A549 (cell line): ENCODE data around the gene FJX1. TPM values are rescaled to one million over a fixed set of nuclear protein-coding genes. Genes with fewer than 3 reads are reported as not detected.

Source experiments
- ATAC-seq, 2 experiments: fragments of 200-7000 bp in 1 of 2; fragments of >200 bp in 1 of 2; cut with Nextera tagmentation in 1 of 2; cut with Tn5 transposase in 1 of 2; 3 replicates each; pipeline versions ENCODE4 v1.8.0 to v1.9.1; 2018 to 2020; ENCODE audit warnings: mild to moderate bottlenecking in 1 of 2, moderate library complexity in 1 of 2
- CTCF ChIA-PET: fragments of 300-600 bp; sonication (Branson Sonifier 250); formaldehyde crosslinking; extraction: SDS; loops from one replicate; lab custom pipeline; 2021; ENCODE audit warnings: antibody characterized with exemption, inconsistent platforms; lab: Yijun Ruan, JAX
- POLR2A ChIA-PET: fragments of 350-600 bp; formaldehyde crosslinking; extraction: SDS; loops from one replicate; lab custom pipeline; 2021; ENCODE audit warnings: antibody characterized with exemption, inconsistent platforms; lab: Yijun Ruan, JAX
- DNase-seq, 2 experiments: peaks; one replicate each; pipeline versions ENCODE4 v3.0.0 to v3.0.0-alpha.2; 2011 to 2016; ENCODE audit warnings: low read depth in 1 of 2, low spot score in 1 of 2
- FAIRE-seq: peaks from 2 replicates; lab custom pipeline; 2011; peaks lifted over from hg19 to GRCh38; lab: Jason Lieb, UNC
- H3K27ac ChIP-seq, 2 experiments: fragments of >200 bp; sonication (Bioruptor Twin); formaldehyde crosslinking; 3 replicates each; pipeline ENCODE4 v1.5.1; 2016 to 2017
- H3K4me1 ChIP-seq: fragments of >200 bp; sonication (Bioruptor Twin); formaldehyde crosslinking; 3 replicates; pipeline ENCODE4 v1.6.1; 2016
- H3K4me2 ChIP-seq: fragments of >200 bp; sonication (Bioruptor Twin); formaldehyde crosslinking; 3 replicates; pipeline ENCODE4 v1.6.1; 2016
- H3K4me3 ChIP-seq: fragments of >200 bp; sonication (Bioruptor Twin); formaldehyde crosslinking; 3 replicates; pipeline ENCODE4 v1.5.1; 2016
- H3K9me3 ChIP-seq: fragments of >200 bp; sonication (Bioruptor Twin); formaldehyde crosslinking; 3 replicates; pipeline ENCODE4 v1.6.1; 2016
- CBX2 ChIP-seq: fragments of 200-600 bp; sonication (generic); IDR thresholded peaks from 2 replicates; pipeline ENCODE4 v1.6.1; 2016; ENCODE audit warnings: low read depth, mild to moderate bottlenecking, borderline replicate concordance
- CBX8 ChIP-seq: fragments of 200-600 bp; sonication (generic); IDR thresholded peaks from 2 replicates; pipeline ENCODE4 v1.6.1; 2016
- EHMT2 ChIP-seq: fragments of 200-600 bp; sonication (generic); IDR thresholded peaks from 2 replicates; pipeline ENCODE4 v1.6.1; 2016; ENCODE audit warnings: antibody characterized with exemption, low read depth, mild to moderate bottlenecking, moderate library complexity
- EP300 ChIP-seq, 2 experiments: fragments of >200 bp; sonication (Bioruptor Twin); formaldehyde crosslinking; IDR thresholded peaks; 2 replicates in 1 of 2; 3 replicates in 1 of 2; pipeline ENCODE4 v1.6.1; 2016 to 2017
- ESRRA ChIP-seq: fragments of 150-350 bp; IDR thresholded peaks from 2 replicates; pipeline ENCODE4 v1.6.1; 2014; ENCODE audit warnings: mild to moderate bottlenecking, low read length, borderline replicate concordance
- FOSL2 ChIP-seq, 2 experiments: fragments of 450-650 bp in 1 of 2; fragments of >200 bp in 1 of 2; sonication (Bioruptor Twin) in 1 of 2; formaldehyde crosslinking; IDR thresholded peaks; 2 replicates each; pipeline versions ENCODE4 v1.5.0 to v1.6.1; 2016 to 2020; ENCODE audit warnings: mild to moderate bottlenecking in 1 of 2, moderate library complexity in 1 of 2
- FOXS1 ChIP-seq: fragments of 250-450 bp; sonication (Bioruptor Pico); IDR thresholded peaks from 2 replicates; pipeline ENCODE4 v1.5.0; 2020; ENCODE audit warnings: mild to moderate bottlenecking, moderate library complexity
- GATA3 ChIP-seq: IDR thresholded peaks from 2 replicates; pipeline ENCODE4 v1.6.1; 2012; ENCODE audit warnings: borderline replicate concordance
- HDAC2 ChIP-seq: fragments of 200-600 bp; sonication (generic); IDR thresholded peaks from 2 replicates; pipeline ENCODE4 v1.6.1; 2016
- HOXA7 ChIP-seq: fragments of 250-450 bp; sonication (Bioruptor Pico); IDR thresholded peaks from 2 replicates; pipeline ENCODE4 v1.5.0; 2020; ENCODE audit warnings: mild to moderate bottlenecking, moderate library complexity
- HOXB13 ChIP-seq: fragments of 250-450 bp; sonication (Bioruptor Pico); IDR thresholded peaks from 2 replicates; pipeline ENCODE4 v1.5.0; 2020; ENCODE audit warnings: low read depth, mild to moderate bottlenecking, moderate library complexity
- JUN ChIP-seq, 2 experiments: fragments of >200 bp; sonication (Bioruptor Twin); formaldehyde crosslinking; IDR thresholded peaks; 2 replicates in 1 of 2; 3 replicates in 1 of 2; pipeline ENCODE4 v1.6.1; 2016 to 2017
- KDM5A ChIP-seq: fragments of 200-600 bp; sonication (generic); IDR thresholded peaks from 2 replicates; pipeline ENCODE4 v1.6.1; 2016; ENCODE audit warnings: antibody characterized with exemption, mild to moderate bottlenecking
- MYC ChIP-seq: IDR thresholded peaks from 2 replicates; pipeline ENCODE4 v1.6.1; 2012; ENCODE audit warnings: mild to moderate bottlenecking, inconsistent platforms, low read length, improper control_type of control experiment, borderline replicate concordance
- NFE2L2 ChIP-seq: fragments of 150-350 bp; conservative IDR thresholded peaks from 2 replicates; pipeline ENCODE4 v1.6.1; 2014; ENCODE audit warnings: low read length
- NR3C1 ChIP-seq: fragments of >200 bp; sonication (Bioruptor Twin); formaldehyde crosslinking; IDR thresholded peaks from 3 replicates; pipeline ENCODE4 v1.6.1; 2017
- PHF8 ChIP-seq: fragments of 200-600 bp; sonication (generic); IDR thresholded peaks from 2 replicates; pipeline ENCODE4 v1.6.1; 2016; ENCODE audit warnings: low read depth, mild to moderate bottlenecking, antibody characterized with exemption, moderate library complexity, borderline replicate concordance
- RAD21 ChIP-seq, 2 experiments: fragments of >200 bp in 1 of 2; sonication (Bioruptor Twin) in 1 of 2; formaldehyde crosslinking in 1 of 2; IDR thresholded peaks in 1 of 2; conservative IDR thresholded peaks in 1 of 2; 2 replicates in 1 of 2; 3 replicates in 1 of 2; pipeline ENCODE4 v1.6.1; 2012 to 2018; ENCODE audit warnings: inconsistent platforms in 1 of 2
- RFX5 ChIP-seq: fragments of 450-650 bp; IDR thresholded peaks from 2 replicates; pipeline ENCODE4 v1.7.1; 2014; ENCODE audit warnings: antibody characterized with exemption, mild to moderate bottlenecking, moderate library complexity
- RNF2 ChIP-seq: fragments of 200-600 bp; sonication (generic); IDR thresholded peaks from 2 replicates; pipeline ENCODE4 v1.6.1; 2016; ENCODE audit warnings: low read depth, mild to moderate bottlenecking, antibody characterized with exemption, moderate library complexity, borderline replicate concordance
- SMC3 ChIP-seq: fragments of >200 bp; sonication (Bioruptor Twin); formaldehyde crosslinking; IDR thresholded peaks from 3 replicates; pipeline ENCODE4 v1.6.1; 2018; ENCODE audit warnings: inconsistent platforms
- TFCP2L1 ChIP-seq: fragments of 250-450 bp; sonication (Bioruptor Pico); IDR thresholded peaks from 2 replicates; pipeline ENCODE4 v1.5.0; 2021; ENCODE audit warnings: mild to moderate bottlenecking
- ZFP36 ChIP-seq: fragments of 450-650 bp; IDR thresholded peaks from 2 replicates; pipeline ENCODE4 v1.6.1; 2014; ENCODE audit warnings: borderline replicate concordance; ENCODE audit not compliant: partially characterized antibody
- ZSCAN20 ChIP-seq: fragments of 250-450 bp; sonication (Bioruptor Pico); IDR thresholded peaks from 2 replicates; pipeline ENCODE4 v1.8.0; 2022; ENCODE audit warnings: mild to moderate bottlenecking, moderate library complexity
- WGBS: methylation state at CpG from one replicate; pipeline ENCODE4 v1.1.6; 2017; ENCODE audit errors: missing lambda C conversion rate; 5-methylcytosine and 5-hydroxymethylcytosine counted together
- polyA plus RNA-seq, 4 experiments: library from polyadenylated mRNA; depleted of rRNA in 3 of 4; stranded (reverse); fragments of >200 nt; fragmentation: RNase III in 1 of 4; extraction: RNeasy Plus Mini Kit Qiagen cat#74134 plus additional on column Dnase treatment in 1 of 4; gene quantifications; 2 replicates in 3 of 4; 3 replicates in 1 of 4; pipeline ENCODE4 v1.2.3, GENCODE V29; 2011 to 2017
- TF ChIP-seq, protein P1 (sequence below): IDR thresholded peaks from 2 replicates; pipeline ENCODE4 v1.6.1; 2012
- TF ChIP-seq, protein P2 (sequence below): fragments of 150-350 bp; IDR thresholded peaks from 2 replicates; pipeline ENCODE4 v1.6.1; 2014; ENCODE audit warnings: low read depth, mild to moderate bottlenecking, low read length
- TF ChIP-seq, protein P3 (sequence below): fragments of 250-450 bp; sonication (Bioruptor Pico); IDR thresholded peaks from 2 replicates; pipeline ENCODE4 v1.5.0; 2021; ENCODE audit warnings: mild to moderate bottlenecking, moderate library complexity, borderline replicate concordance
- TF ChIP-seq, protein P4 (sequence below): fragments of >200 bp; sonication (Bioruptor Twin); formaldehyde crosslinking; IDR thresholded peaks from 3 replicates; pipeline ENCODE4 v1.6.1; 2016

The FJX1 gene
- polyA plus RNA-seq, 2 of the 4 experiments (the other 2 are of a cell fraction) = 7.1 to 14.5 TPM

DNA sequence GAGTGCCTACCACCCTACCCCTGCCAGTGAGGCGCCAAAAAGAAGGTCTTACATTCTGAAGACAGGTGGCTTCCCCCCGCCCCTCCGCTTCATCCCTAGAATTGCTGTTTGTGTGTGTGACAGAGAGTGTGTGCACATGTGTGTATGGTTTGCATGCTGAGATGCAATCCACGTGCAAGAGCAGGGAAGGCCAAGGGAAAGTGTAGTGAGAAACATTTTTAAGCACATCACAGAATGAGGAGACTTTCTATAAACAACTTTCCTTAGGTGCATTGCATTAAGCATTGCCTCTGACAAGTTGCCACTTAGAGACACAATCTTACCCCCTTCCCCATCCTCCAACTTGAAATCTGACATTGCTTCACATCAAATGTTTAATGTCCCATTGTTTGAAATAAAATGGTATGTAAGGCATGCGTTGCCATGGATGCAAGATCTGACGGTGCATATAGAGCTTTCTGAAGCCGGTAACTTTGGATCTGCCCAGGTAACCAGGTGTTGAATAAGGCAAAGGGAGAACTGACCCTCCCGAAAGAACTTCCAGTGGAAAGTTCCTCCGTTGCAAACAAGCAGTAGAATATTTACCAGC is 21.4 kb downstream of the FJX1 start:
- Histone ChIP-seq H3K4me1 (no peaks in the 10 kb centered on the region), H3K4me3 (no peak overlapping the region), H3K9me3 (no peaks in the 10 kb centered on the region), H3K27ac (no peak overlapping the region), H3K4me2 (no peak overlapping the region)
- 68% methylated on average over 9 of the region's 9 CpGs for WGBS
- ATAC-seq = no peak
- FAIRE-seq = no peak
- ChIA-PET POLR2A (no interaction called here), CTCF (interaction anchor here (0.9 to 1.8 kb wide), 4 partner anchors 12 to 626 kb away, joined by 3 to 4 read pairs (median 4); no protein-coding TSS in a partner anchor)
- TF ChIP-seq HOXB13 (CRISPR knock-in tag) = no peak
- no peak for TF ChIP-seq ESRRA
- no peak for TF ChIP-seq RFX5
- TF ChIP-seq CBX2 = no peak
- TF ChIP-seq GATA3 = no peak
- TF ChIP-seq ZSCAN20 (CRISPR knock-in tag) = no peak
- TF ChIP-seq JUN (IDR thresholded peaks at IDR 0.05) = no peak
- TF ChIP-seq, protein P1, sequence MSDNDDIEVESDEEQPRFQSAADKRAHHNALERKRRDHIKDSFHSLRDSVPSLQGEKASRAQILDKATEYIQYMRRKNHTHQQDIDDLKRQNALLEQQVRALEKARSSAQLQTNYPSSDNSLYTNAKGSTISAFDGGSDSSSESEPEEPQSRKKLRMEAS = no peak
- no peak for TF ChIP-seq FOXS1
- no peak for TF ChIP-seq RNF2
- no peak for TF ChIP-seq PHF8
- TF ChIP-seq MYC = no peak
- no peak for TF ChIP-seq RAD21 (conservative IDR thresholded peaks at IDR 0.05 in 1 of 2, IDR thresholded peaks at IDR 0.05 in 1 of 2)
- no peak for TF ChIP-seq FOSL2 (IDR thresholded peaks at IDR 0.05)
- no peak for TF ChIP-seq FOSL2 (CRISPR knock-in tag; IDR thresholded peaks at IDR 0.05)
- TF ChIP-seq, protein P2, sequence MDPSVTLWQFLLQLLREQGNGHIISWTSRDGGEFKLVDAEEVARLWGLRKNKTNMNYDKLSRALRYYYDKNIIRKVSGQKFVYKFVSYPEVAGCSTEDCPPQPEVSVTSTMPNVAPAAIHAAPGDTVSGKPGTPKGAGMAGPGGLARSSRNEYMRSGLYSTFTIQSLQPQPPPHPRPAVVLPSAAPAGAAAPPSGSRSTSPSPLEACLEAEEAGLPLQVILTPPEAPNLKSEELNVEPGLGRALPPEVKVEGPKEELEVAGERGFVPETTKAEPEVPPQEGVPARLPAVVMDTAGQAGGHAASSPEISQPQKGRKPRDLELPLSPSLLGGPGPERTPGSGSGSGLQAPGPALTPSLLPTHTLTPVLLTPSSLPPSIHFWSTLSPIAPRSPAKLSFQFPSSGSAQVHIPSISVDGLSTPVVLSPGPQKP = no peak
- TF ChIP-seq HDAC2 = no peak
- no peak for TF ChIP-seq TFCP2L1
- TF ChIP-seq EHMT2 = no peak
- no peak for TF ChIP-seq HOXA7 (CRISPR knock-in tag)
- TF ChIP-seq, protein P3, sequence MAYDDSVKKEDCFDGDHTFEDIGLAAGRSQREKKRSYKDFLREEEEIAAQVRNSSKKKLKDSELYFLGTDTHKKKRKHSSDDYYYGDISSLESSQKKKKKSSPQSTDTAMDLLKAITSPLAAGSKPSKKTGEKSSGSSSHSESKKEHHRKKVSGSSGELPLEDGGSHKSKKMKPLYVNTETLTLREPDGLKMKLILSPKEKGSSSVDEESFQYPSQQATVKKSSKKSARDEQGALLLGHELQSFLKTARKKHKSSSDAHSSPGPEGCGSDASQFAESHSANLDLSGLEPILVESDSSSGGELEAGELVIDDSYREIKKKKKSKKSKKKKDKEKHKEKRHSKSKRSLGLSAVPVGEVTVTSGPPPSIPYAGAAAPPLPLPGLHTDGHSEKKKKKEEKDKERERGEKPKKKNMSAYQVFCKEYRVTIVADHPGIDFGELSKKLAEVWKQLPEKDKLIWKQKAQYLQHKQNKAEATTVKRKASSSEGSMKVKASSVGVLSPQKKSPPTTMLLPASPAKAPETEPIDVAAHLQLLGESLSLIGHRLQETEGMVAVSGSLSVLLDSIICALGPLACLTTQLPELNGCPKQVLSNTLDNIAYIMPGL (CRISPR knock-in tag) = no peak
- DNase-seq = no peak

DNA sequence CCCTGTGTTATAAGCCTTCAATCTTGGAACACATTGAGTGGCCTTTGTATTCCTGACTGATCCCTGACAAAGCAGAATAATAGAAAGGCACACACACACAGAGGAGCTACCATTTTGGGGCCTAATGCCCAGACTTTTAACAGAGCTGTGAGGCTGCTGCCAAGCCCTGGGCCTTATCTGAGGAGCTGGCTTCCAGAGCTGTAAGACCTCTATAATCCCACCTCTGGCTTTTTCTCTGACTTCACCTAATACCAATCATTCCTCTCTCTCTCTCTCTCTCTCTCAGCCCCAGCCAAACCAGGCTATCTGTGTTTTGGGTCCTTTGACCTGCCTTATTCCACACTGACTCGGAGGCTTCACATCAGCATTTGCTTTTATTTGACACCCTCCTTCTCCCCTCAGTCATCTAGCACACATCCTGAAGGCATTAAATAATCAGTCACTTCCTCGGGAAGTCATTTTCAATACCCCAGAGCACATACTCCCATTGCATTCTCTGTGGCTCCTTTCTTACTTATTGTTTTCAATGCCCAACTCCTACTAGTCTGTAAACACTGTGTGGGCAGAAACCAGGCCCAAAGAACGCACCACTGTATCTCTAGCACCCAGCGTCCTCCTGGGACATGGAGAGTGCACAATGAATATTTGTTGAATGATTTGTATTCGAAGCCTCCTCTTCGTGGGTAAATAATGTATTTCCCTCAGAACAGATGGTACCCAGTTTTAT is 23.1 kb downstream of the FJX1 start:
- POLR2A ChIA-PET = no interaction called here
- CTCF ChIA-PET = interaction anchor here (1.8 kb wide), 1 partner anchor 181 kb away, joined by 4 read pairs; no protein-coding TSS in a partner anchor
- WGBS = 67% methylated on average over 6 of the region's 6 CpGs

More for the DNA sequence above, 23.1 kb downstream of the FJX1 start:
- ATAC-seq = no peak
- no peak overlapping the region for H3K4me2 ChIP-seq
- no peak overlapping the region for H3K27ac ChIP-seq
- H3K4me1 ChIP-seq = no peaks in the 10 kb centered on the region
- FAIRE-seq = no peak
- no peak for TF ChIP-seq HOXA7 (CRISPR knock-in tag)
- no peak for TF ChIP-seq EP300 (IDR thresholded peaks at IDR 0.05)
- TF ChIP-seq KDM5A = no peak
- TF ChIP-seq SMC3 = no peak
- TF ChIP-seq CBX8 = no peak
- TF ChIP-seq RFX5 = no peak
- TF ChIP-seq, protein P4, sequence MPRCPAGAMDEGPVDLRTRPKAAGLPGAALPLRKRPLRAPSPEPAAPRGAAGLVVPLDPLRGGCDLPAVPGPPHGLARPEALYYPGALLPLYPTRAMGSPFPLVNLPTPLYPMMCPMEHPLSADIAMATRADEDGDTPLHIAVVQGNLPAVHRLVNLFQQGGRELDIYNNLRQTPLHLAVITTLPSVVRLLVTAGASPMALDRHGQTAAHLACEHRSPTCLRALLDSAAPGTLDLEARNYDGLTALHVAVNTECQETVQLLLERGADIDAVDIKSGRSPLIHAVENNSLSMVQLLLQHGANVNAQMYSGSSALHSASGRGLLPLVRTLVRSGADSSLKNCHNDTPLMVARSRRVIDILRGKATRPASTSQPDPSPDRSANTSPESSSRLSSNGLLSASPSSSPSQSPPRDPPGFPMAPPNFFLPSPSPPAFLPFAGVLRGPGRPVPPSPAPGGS = no peak
- no peak for TF ChIP-seq ZFP36
- TF ChIP-seq NFE2L2 = no peak
- TF ChIP-seq FOXS1 = no peak
- no peak for TF ChIP-seq NR3C1
- TF ChIP-seq, all 56 proteins: peak for 0
- H3K9me3 ChIP-seq = no peaks in the 10 kb centered on the region
- no peak overlapping the region for H3K4me3 ChIP-seq
- no peak for DNase-seq
